DOHH2 (cell line): ENCODE measurements around the gene SIGLEC15.

Source experiments
- H3F3A ChIP-seq: fragments of 200-600 bp; sonication (generic), shearing (Covaris generic); 2 replicates; pipeline ENCODE4 v1.6.0; 2016; ENCODE audit warnings: antibody characterized with exemption, mild to moderate bottlenecking; ENCODE audit not compliant: control insufficient read depth, insufficient read depth
- H3K27ac ChIP-seq: fragments of 200-600 bp; sonication (generic); 2 replicates; pipeline ENCODE4 v1.5.1; 2014; ENCODE audit warnings: low read depth, mild to moderate bottlenecking, low read length, moderate library complexity
- H3K27me3 ChIP-seq: fragments of 200-600 bp; sonication (generic); 2 replicates; pipeline ENCODE4 v1.6.1; 2014; ENCODE audit warnings: mild to moderate bottlenecking, low read length, mixed read lengths; ENCODE audit not compliant: control insufficient read depth
- H3K36me3 ChIP-seq: fragments of 200-600 bp; sonication (generic); 2 replicates; pipeline ENCODE4 v1.6.1; 2014; ENCODE audit warnings: mild to moderate bottlenecking, low read length, moderate library complexity, mixed read lengths; ENCODE audit not compliant: control insufficient read depth
- H3K4me1 ChIP-seq: fragments of 200-600 bp; sonication (generic); 2 replicates; pipeline ENCODE4 v1.6.1; 2014; ENCODE audit warnings: mild to moderate bottlenecking, low read length, mixed read lengths; ENCODE audit not compliant: control insufficient read depth
- H3K4me2 ChIP-seq: fragments of 200-600 bp; sonication (generic); 2 replicates; pipeline ENCODE4 v1.6.0; 2014; ENCODE audit warnings: mild to moderate bottlenecking, low read length, moderate library complexity
- H3K4me3 ChIP-seq: fragments of 200-600 bp; sonication (generic); 2 replicates; pipeline ENCODE4 v1.5.1; 2014; ENCODE audit warnings: mild to moderate bottlenecking, low read length, mixed read lengths
- H3K79me2 ChIP-seq: fragments of 200-600 bp; sonication (generic); 2 replicates; pipeline ENCODE4 v1.6.1; 2014; ENCODE audit warnings: mild to moderate bottlenecking, low read length, mixed read lengths; ENCODE audit not compliant: control insufficient read depth
- H3K9me2 ChIP-seq: fragments of 200-600 bp; sonication (generic); replicated peaks from 2 replicates; pipeline ENCODE4 v1.6.1; 2014; ENCODE audit warnings: mild to moderate bottlenecking, low read length, mixed read lengths; ENCODE audit not compliant: control insufficient read depth
- H3K9me3 ChIP-seq: fragments of 200-600 bp; sonication (generic); 2 replicates; pipeline ENCODE4 v1.6.1; 2014; ENCODE audit warnings: antibody characterized with exemption, low read length, mixed read lengths; ENCODE audit not compliant: control insufficient read depth, insufficient read depth
- H4K20me1 ChIP-seq: fragments of 200-600 bp; sonication (generic); 2 replicates; pipeline ENCODE4 v1.6.0; 2014; ENCODE audit warnings: low read depth, mild to moderate bottlenecking, antibody characterized with exemption, low read length, moderate library complexity; ENCODE audit not compliant: control insufficient read depth, insufficient read depth
- EZH2phosphoT487 ChIP-seq: fragments of 200-600 bp; sonication (generic); IDR thresholded peaks from 2 replicates; pipeline ENCODE4 v1.6.1; 2017; ENCODE audit warnings: borderline replicate concordance, mild to moderate bottlenecking, antibody characterized with exemption, low read length, moderate library complexity, mixed read lengths
- TF ChIP-seq, protein P1 (sequence below): fragments of 200-600 bp; sonication (generic); IDR thresholded peaks from one replicate; pipeline ENCODE4 v1.5.1; 2014; ENCODE audit warnings: antibody characterized with exemption, mild to moderate bottlenecking, low read depth, low read length; ENCODE audit not compliant: poor library complexity, severe bottlenecking

SIGLEC15 gene

DNA sequence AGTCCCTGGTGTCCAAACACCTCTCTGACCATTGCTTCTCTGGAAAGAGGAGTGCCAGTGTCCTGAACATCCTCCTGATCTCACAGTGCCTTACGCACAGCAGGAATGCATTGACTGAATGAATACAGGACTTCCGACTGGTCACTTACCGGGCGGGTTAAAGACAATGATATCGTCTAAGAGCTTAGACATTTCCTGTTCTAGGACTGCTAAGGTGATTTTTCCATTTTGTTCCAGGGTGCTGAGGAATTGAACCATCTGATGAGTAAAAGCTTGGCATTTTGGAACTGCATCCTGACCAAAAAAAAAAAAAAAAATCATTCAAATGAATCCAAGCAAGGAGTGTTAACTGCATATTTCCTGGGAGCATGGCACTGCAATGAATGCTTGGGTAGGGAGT lies 40.0 kb downstream of the SIGLEC15 start:
- H3K9me2 ChIP-seq = no peaks in the 10 kb centered on the region
- no peaks in the 10 kb centered on the region for H3K9me3 ChIP-seq
- no peaks in the 10 kb centered on the region for H3F3A ChIP-seq
- H3K4me1 ChIP-seq = no peaks in the 10 kb centered on the region
- TF ChIP-seq, protein P1, sequence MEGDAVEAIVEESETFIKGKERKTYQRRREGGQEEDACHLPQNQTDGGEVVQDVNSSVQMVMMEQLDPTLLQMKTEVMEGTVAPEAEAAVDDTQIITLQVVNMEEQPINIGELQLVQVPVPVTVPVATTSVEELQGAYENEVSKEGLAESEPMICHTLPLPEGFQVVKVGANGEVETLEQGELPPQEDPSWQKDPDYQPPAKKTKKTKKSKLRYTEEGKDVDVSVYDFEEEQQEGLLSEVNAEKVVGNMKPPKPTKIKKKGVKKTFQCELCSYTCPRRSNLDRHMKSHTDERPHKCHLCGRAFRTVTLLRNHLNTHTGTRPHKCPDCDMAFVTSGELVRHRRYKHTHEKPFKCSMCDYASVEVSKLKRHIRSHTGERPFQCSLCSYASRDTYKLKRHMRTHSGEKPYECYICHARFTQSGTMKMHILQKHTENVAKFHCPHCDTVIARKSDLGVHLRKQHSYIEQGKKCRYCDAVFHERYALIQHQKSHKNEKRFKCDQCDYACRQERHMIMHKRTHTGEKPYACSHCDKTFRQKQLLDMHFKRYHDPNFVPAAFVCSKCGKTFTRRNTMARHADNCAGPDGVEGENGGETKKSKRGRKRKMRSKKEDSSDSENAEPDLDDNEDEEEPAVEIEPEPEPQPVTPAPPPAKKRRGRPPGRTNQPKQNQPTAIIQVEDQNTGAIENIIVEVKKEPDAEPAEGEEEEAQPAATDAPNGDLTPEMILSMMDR = no peak
- no peaks in the 10 kb centered on the region for H4K20me1 ChIP-seq
- no peak overlapping the region for H3K4me3 ChIP-seq
- H3K27ac ChIP-seq = no peak overlapping the region
- no peaks in the 10 kb centered on the region for H3K79me2 ChIP-seq
- peaks cover 29% of the 10 kb centered on the region for H3K36me3 ChIP-seq
- H3K4me2 ChIP-seq = no peak overlapping the region
- H3K27me3 ChIP-seq = no peaks in the 10 kb centered on the region

DNA sequence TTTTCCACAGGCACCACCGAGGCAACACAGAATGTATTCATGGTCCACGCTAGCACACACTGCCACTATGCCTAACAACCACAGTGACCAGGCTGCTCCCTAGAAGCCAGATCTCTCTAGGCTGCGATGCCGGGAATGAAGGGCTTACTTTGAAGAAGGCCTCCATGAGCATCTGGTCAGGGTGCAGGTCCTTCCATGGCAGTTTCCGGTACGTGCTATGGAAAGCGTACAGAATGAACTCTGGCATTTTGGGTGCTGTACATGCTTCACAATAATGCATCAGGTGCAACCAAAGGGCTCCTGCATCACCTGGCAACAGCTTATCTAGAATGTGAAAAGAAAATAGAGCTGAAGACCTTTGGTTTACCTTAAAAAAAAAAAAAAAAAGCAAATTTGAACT lies 44.9 kb downstream of the SIGLEC15 start:
- Histone ChIP-seq H4K20me1 (no peaks in the 10 kb centered on the region), H3F3A (no peaks in the 10 kb centered on the region), H3K79me2 (no peaks in the 10 kb centered on the region), H3K4me2 (no peak overlapping the region), H3K27ac (no peak overlapping the region), H3K4me3 (no peak overlapping the region), H3K9me2 (no peaks in the 10 kb centered on the region), H3K36me3 (peaks cover 29% of the 10 kb centered on the region), H3K4me1 (peaks cover 8% of the 10 kb centered on the region), H3K9me3 (no peaks in the 10 kb centered on the region), H3K27me3 (no peaks in the 10 kb centered on the region)
- TF ChIP-seq, protein P1 = no peak
- TF ChIP-seq EZH2phosphoT487 = no peak

DNA sequence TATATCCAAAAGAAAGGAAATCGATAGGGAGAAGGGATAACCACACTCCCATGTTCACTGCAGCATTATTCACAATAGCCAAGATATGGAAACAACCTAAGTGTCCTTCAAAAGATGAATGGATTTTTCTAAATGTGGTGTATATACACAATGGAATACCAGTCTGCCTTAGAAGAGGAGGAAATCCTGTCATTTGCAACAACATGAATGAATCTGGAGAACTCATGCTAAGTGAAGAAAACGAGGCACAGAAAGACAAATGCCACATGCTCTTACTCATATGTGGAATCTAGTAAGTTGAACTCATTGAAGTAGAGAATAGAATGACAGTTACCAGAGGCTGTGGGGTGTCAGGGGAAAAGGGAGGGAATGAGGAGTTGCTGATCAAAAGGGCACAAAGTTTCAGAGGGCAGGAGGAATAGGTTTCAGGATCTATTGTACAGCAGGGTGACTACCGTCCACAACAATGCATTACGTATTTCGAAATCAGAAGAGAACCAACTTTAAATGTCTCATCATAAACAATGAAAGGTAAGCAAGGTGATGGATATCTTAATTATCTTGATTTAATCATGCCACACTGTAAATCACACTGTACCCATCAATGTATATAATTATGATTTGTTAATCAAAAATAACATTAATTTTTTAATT lies 46.1 kb downstream of the SIGLEC15 start:
- Histone ChIP-seq H3K4me2 (no peak overlapping the region), H4K20me1 (no peaks in the 10 kb centered on the region), H3K36me3 (peaks cover 34% of the 10 kb centered on the region)

More for the DNA sequence above, 46.1 kb downstream of the SIGLEC15 start:
- H3K9me3 ChIP-seq = no peaks in the 10 kb centered on the region
- TF ChIP-seq, protein P1 = no peak
- no peak for TF ChIP-seq EZH2phosphoT487
- peaks cover 8% of the 10 kb centered on the region for H3K4me1 ChIP-seq
- H3K4me3 ChIP-seq = no peak overlapping the region
- H3F3A ChIP-seq = no peaks in the 10 kb centered on the region
- no peak overlapping the region for H3K27ac ChIP-seq
- no peaks in the 10 kb centered on the region for H3K79me2 ChIP-seq
- no peaks in the 10 kb centered on the region for H3K9me2 ChIP-seq
- no peaks in the 10 kb centered on the region for H3K27me3 ChIP-seq
